ENCODE data around the gene SLC5A1.
A peak's percentile ranks its signal among the peaks of the same experiment; 100 is the strongest.
"Not testable (repeated sequence)": the region's sequence is repeated elsewhere in the genome, so short reads cannot be mapped to it uniquely, and the experiment has no call there.

Gene SLC5A1

DNA sequence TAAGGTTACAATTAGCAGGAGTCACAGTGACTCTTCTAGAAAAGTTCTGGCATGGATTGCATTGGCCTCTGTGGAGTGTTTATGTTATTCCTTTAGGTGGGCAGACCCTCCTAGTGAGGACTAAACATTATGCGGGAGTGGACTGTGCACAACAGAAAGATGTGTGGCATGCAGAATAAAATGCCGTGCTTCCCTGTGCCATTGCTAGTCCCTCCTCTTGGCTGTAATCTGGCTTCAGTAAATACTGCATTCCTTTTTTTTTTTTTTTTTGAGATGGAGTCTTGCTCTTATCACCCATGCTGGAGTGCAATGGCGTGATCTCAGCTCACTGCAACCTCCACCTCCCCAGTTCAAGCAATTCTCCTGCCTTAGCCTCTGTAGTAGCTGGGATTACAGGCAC lies 45.0 kb downstream of the SLC5A1 start:
- no peak for DNase-seq (ENCODE audit: low read depth in 2 of 2)

DNA sequence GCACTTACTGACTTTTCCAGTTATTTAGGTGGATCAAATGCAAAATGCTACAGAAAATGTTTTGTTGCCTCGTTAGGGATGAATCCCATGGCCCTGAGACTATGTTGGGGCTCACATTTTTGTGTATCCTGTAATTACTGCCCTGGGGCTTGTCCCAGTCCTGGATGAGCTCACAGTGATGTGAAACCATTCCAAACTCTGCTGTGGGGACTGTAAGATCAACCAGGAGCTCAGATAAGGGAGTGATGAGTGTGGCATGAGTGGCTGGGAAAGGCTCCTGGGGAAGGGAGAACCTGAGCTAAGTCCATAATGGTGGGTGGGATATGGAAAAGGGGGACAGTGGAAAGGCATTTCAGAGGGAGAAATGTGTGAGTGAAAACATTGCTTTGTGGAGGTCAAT lies 54.0 kb downstream of the SLC5A1 start:
- DNase-seq (ENCODE audit: low read depth in 2 of 2) = no peak

DNA sequence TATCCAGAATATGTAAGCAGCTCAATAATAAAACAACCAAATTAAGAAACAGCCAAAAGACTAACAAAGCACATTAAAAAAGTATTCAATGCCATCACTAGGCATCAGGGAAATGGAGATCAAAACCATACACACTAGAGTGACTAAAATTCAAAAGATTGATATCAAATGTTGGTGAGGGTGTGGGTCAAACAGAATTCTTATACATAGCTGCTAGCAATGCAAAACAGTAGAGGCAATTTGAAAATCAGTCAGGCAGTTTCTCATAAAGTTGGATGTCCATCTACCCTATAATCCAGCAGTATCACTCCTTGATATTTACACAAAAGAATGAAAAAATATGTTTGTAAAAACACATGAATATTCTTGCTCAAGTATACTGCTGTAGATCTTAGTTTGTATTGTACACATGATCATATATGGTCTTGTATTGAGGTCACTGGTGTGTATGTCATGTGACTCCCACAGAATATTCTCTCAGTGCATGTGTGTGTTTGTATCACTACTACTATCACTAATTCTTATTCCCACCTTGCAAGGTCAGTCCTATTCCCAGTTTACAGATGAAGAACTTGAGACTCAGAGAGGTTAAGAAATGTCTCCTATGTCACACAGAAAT lies 54.9 kb downstream of the SLC5A1 start:
- no peak for DNase-seq (ENCODE audit: low read depth in 2 of 2)

DNA sequence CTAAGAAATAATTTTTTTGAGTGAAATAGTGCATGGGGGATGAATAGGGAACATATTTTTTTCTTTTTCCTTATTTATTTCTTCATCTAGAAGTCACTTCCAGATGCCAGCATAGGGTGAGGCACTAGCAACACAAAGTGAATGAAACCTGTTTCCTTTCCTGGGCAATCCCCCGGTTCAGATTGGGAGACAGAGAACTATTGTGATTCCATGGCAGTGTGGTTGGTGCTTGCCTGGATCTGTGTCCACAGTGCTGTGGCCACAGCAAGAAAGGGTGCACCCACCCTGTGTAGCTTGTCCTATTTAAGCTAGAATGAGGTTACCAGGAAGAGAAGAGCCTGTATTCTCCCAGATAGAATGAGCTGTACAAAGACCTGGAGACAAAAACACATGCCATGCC lies 57.6 kb downstream of the SLC5A1 start:
- no peak for DNase-seq (ENCODE audit: low read depth in 2 of 2)

DNA sequence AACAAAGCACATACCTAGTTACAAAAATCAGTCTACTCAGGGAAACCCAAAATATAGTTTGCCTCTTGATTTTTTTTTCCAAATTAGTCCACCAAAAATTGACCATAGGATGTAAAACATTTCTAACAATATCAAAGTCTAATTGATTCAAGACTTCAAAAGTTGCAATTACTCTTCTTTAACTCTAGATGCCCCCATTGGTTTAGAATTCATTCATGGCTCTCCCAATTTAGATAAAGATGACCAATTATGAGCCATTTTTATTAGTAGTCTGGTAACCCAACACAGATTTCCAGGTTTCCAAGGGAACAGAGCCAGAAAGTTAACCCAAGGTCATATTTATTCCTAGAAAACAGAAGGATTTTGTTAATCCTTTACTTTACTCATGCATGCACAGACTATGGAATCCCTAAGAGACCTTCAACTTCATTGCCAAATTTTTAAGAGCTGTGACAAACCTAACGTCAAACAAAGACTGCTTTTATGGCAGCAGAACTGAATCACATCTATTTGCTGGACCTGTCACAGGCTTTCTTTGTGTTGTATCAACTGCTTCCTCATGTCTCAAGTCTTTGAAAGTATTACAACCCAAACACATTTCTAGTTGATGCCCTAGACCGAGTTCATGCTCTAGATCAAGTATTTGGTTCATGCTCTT lies 60.7 kb downstream of the SLC5A1 start:
- no peak for DNase-seq (ENCODE audit: low read depth in 2 of 2)

DNA sequence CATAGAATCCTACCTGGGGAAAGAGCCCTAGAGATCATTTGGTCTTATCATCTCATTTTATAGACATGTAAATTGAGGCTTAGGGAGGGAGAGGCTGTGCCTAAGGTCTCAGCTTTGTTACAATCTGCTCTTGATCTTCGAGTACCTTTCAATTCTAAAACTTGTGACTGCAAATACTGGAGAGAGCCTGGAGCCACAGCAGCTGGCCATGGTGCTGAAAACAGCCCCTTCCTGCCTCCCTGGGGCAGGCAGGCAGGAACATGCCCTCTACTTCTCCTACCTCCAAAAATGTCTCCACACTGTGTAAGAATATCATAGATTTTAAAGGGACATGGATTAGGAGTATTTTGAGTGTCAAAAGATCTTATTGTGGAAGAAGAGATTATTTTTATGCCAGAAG lies 63.9 kb downstream of the SLC5A1 start:
- DNase-seq (ENCODE audit: low read depth in 2 of 2) = no peak

DNA sequence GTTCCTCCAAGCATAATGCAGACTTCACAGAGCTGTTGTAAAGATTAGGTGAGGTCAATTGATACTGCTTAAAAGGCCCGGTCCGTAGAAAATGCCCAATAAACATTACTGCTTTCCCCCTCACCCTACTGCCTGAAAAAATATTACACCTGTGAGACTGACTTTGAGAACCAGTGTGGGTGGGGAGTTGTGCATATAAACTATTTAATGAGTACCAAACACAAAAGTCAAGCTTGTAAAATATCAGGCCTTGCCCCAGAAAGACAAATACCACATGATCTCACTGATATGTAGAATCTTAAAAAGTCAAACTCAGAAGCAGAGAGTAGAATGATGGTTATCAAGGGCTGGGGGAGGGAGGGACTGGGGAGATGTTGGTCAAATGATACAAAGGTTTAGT lies 69.3 kb downstream of the SLC5A1 start:
- no peak for DNase-seq (ENCODE audit: low read depth in 2 of 2)

DNA sequence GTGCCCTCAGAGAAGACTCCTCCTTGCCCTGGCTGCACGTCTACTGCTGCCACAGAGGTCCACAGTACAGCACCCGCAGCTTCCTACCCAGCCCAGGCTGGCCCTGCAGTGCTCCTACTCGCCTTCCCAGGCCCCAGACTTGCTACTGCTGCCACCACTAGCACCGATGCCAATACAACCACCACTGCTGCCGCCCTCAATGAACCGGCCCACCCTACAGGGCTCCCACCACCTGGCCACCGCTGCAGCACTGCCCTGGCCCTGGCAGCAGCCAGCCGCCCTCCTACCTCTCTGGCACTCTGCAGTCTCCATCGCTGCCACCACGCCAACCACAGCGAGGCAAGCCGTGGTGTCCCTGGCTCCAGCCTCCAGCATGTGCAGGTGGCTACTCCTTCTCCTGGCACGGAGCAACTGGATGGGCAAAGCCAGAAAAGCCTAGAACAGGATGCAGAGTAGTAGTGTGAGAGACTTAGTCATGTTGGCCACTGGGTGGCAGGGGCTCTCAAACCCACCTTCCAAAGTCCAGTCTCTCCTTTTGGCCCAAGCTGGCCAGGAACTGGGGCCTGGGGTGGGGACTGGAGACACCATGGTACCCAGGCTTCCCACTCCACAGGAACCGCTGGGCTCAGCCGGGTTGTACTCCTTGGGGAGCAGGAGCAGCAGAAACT lies 76.6 kb downstream of the SLC5A1 start:
- DNase-seq (ENCODE audit: low read depth in 2 of 2) = no peak

DNA sequence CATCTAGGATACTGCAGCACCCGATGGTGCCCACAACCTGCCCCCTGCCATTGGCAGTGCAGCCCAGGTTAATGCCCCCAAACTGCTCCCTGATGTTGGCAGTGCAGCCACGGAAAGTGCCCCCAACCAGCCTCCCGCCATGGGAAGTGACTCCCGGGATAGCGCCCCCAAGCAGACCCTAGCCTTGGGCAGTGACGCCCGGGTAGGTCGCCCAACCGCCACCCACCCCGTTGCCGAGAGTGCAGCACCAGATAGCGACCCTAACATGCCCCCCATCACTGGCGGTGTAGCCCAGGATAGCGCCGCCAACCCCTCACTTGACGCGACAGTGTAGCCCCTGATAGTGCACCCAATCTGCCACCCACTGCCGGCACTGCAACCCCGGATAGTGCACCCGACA lies 77.5 kb downstream of the SLC5A1 start:
- no peak for DNase-seq (ENCODE audit: low read depth in 2 of 2)

DNA sequence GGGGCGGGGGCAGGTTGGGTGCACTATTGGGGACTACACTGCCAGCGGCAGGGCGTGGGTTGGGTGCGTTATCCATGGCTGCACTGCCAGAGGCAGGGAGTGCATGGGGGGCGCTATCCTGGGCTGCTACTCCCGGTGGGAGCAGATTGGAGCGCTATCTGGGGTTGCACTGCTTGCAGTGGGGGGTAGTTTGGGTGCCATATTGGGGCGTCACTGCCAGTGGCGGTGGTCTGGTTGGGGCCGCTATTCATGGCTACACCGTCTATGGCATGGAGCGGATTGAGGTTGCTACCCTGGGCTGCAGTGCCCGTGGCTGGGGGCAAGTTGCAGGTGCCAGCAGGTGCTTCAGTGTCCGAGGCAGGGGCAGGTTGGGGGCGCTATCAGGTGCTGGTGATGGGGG lies 79.8 kb downstream of the SLC5A1 start:
- DNase-seq (ENCODE audit: low read depth in 2 of 2) = no peak

DNA sequence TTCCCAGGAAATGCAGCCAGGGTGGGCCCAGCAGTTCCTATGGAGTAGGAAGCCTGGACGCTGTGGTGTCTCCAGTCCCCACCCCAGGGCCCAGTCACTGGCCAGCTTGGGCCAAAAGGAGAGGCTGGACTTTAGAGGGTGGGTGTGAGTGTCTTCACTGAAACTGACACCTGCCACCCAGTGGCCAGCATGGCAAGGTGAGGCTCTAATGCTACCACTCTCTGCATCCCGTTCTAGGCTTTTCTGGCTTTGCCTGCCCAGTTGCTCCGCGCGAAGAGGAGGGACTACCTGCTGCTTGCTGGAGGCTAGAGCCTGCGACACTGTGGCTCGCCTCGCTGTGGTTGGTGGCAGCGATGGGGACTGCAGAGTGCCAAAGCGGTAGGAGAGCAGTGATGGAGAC lies 80.6 kb downstream of the SLC5A1 start:
- DNase-seq (ENCODE audit: low read depth in 2 of 2) = no peak

DNA sequence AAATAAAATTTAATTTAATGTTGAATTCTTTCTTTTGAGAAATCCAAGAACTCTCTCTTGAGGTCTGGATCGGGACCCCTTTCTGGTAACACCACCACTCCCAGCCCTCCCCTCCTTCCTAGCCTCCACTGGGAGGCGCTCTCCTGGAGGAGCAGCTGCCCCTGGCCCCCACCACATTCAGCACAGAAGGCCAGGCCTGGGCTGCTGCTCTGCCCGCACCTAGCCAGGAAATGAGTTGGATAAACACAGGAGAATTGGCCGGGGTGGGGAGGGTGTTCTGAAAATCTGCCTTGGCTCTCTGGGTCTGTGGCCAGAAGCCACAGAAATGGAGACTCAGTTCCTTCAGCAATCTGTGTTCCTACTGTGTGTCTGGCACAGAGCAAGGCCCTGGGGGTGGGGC lies 84.8 kb downstream of the SLC5A1 start:
- no peak for DNase-seq (ENCODE audit: low read depth in 2 of 2)

DNA sequence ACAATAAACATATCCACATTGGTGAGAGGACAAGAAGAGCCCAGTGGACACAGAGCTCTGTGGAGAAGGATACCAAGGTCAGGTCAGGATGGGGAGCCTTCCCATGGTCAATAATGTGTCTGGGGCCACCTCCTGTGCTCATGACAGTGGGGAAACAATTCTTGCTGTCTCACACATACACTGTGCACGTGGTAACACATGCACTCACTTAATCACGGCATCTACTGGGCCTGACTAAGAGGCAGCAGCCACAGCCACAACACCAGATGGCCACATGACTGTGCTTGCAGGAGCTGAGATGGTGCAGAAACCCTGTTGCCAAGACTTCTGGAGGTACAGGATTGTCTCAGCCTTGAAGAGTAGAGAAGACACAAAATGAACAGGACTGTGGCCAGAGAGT lies 87.4 kb downstream of the SLC5A1 start:
- DNase-seq (ENCODE audit: low read depth in 2 of 2) = no peak

DNA sequence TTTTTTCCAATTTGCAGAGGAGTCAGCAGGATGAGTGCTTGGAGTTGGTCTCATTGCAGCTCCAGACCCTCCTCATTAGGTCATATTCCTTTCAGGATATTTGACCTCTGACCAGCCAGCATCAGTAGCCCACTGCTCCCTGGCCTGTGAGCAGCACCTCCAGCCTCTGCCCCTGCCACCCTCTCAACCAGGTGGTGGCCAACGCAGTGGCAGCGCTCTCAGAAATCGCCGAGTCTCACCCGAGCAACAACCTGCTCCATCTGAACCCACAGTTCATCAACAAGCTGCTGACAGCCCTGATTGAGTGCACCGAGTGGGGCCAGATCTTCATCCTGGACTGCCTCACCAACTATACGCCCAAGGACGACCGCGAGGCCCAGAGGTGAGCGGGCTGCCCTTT lies 89.1 kb downstream of the SLC5A1 start:
- DNase-seq (ENCODE audit: low read depth in 2 of 2) = no peak

DNA sequence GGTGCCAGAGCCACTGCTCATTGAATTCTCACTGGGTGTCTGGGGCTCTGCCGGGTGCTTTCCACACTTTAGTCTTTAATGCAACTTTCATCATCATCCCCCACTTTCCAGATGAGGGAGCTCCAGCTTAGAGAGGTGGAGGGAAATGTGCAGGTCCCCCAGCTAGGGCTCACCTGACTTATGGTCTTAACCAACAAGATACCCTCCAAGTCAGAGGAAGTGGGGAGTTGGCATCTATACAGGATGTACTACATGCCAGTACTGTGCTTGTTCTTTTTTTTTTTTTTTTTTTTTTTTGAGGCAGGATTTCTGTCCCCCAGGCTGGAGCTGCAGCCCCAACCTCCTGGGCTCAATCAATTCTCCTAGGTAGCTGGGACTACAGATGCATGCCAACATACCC lies 89.7 kb downstream of the SLC5A1 start:
- no peak for DNase-seq (ENCODE audit: low read depth in 2 of 2)

DNA sequence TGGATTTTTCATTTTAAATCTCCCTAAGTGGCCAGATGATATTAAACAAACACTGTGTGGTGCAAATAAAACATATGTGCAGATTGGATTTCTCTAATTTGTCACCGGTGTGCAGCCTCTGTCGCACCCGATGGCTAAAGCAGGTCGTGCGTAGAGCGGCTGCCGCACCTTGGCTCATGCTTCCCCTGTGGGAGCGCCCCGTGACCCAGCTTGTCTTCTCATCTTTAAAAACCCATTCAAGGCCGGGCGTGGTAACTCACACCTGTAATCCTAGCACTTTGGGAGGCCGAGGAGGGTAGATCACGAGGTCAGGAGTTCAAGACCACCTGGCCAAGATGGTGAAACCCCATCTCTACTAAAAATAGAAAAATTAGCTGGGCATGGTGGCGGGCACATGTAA lies 91.7 kb downstream of the SLC5A1 start:
- not testable (repeated sequence) for DNase-seq (ENCODE audit: low read depth in 2 of 2)

DNA sequence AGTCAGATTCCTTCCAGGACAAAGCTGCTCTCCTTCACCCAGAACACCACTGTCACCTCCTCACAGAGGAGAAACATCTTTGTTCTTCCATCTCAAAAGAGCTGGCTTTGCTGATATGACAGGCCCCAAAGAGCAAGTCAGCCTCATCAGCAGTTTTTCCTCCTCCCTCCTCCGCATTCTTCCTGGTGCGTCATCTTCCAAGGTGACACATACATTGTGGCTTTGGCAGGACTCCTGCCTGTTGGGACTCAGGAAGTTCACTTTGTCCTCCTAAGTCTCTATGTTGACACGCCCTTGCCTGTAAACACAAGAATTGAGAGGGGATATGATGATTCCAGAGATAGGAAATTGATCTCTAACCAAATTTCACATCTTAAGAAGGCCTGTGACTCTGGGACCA lies 92.9 kb downstream of the SLC5A1 start:
- DNase-seq (ENCODE audit: low read depth in 2 of 2) = not testable (repeated sequence)

DNA sequence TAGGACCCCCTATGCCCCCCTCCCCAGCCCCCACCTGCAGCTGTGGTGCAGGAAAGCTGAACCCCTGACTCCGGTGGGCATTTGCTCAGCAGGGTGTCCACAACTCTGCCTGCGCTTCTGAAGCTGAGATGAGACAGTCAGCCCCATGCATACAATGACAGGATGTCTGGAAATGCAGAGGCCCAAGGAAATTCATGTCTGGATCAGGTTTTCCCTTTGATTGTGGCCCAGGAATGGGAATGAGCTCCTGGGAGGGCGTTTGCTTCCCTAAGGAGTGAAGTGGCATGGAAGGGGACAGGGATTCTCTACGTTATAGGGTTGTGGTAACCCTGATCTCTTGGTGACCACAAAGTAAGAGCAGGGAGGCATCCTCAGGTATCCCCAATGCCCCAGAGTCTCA lies 93.8 kb downstream of the SLC5A1 start:
- not testable (repeated sequence) for DNase-seq (ENCODE audit: low read depth in 2 of 2)

DNA sequence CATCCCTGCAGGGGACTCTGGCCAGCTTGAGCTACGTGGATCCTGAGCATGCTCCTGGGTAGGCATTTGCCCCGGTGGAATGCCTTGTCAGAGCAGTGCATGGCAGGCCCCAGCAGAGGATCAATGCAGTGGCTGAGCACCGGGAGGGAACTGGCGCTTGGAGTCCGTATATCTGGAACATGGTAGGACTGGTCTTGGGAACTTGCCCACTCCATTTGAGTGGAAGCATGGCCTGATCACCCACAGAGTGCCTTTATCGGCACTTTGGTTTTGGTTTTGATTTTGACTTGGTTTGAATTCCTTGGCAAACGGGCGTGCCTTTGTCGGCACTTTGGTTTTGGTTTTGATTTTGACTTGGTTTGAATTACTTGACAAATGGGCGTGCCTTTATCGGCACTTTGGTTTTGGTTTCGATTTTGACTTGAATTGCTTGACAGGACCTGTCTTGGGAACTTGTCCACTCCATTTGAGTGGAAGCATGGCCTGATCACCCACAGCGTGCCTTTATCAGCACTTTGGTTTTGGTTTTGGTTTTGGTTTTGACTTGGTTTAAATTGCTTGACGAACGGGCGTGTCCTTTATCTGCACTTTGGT lies 94.8 kb downstream of the SLC5A1 start:
- peak; percentile 35 to 50 for DNase-seq (ENCODE audit: low read depth in 2 of 2)

DNA sequence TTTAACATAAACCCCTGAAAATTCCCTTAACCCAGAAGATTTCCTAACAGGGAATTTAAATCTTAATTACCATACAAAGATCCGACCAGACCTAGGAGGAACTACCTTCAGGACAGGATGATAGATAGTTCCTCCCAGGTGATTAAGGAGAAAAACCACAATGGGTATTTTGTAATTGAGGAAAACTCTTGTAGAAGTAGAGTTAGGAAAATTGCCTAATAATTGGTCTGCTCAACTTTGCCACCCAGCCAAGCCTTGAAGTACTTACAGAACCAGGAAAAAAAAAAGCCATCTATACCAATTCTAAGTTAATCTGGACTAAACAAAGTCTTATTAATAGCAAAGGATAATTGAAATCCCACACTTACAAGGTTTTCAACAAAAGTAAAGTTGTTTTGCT lies 95.5 kb downstream of the SLC5A1 start:
- DNase-seq (ENCODE audit: low read depth in 2 of 2) = not testable (repeated sequence)

DNA sequence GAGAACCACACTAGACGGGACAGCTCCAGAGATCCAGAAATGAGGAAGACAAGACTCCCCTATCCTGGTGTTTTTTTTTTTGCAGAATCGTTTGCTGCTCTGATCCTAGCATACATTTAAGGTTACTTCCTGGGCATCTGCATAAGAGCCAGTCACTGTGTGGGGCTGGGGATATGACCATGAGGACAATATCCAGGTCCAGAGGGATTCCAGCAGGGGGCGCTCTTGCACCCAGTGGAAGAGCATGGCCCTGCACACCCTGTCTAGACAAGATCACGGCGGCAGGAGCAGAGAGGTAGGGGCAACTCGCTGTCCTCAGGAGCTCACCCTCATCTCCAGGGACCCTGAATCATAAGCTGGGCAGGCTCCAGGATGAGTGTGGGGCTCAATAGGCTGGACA lies 97.6 kb downstream of the SLC5A1 start:
- not testable (repeated sequence) for DNase-seq (ENCODE audit: low read depth in 2 of 2)

DNA sequence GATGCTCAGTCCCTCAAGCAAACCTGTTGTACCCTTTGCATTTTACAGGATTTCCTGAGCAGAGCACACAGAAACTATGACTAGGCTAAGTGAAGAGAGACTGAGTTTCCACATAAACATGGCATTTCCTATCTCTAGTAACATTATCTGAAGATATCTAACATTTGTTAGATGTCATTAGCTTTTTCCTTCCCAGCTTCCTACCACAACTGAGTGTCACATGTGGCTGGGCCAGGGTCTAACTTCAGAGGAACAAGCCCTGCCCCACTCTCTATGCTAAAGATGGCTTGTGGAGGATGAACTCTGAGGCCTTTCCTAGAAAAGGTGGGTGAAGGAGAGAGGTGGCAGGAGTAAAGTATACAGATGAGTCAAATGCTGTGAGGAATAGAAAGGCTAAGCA lies 99.5 kb downstream of the SLC5A1 start:
- peak in 1 of 2 donors; percentile 27 for DNase-seq (ENCODE audit: low read depth in 2 of 2)

Measured in activated CD8-positive, alpha-beta memory T cell treated with anti-CD3 and anti-CD28 coated beads for 4 hours (primary cell).